Gastrocnemius medialis (tissue), 4 donors: Measurements from ENCODE around the gene PGGHG.

Experiments
- POLR2A ChIP-seq, 2 donors: fragments of 450-650 bp; IDR thresholded peaks; one replicate each; pipeline ENCODE4 v1.6.1; 2017; ENCODE audit warnings: antibody characterized with exemption in 2 of 2, mild to moderate bottlenecking in 2 of 2, moderate library complexity in 2 of 2
- TF ChIP-seq, protein P1 (sequence below), 5 experiments: fragments of 450-650 bp in 3 of 5; fragments of 200-600 bp in 2 of 5; sonication (generic) in 2 of 5; IDR thresholded peaks in 4 of 5; conservative IDR thresholded peaks in 1 of 5; 1 replicate in 4 of 5; 2 replicates in 1 of 5; pipeline ENCODE4 v1.5.1; 2016 to 2019; ENCODE audit warnings: antibody characterized with exemption in 5 of 5, mild to moderate bottlenecking in 3 of 5, moderate library complexity in 3 of 5

DNA sequence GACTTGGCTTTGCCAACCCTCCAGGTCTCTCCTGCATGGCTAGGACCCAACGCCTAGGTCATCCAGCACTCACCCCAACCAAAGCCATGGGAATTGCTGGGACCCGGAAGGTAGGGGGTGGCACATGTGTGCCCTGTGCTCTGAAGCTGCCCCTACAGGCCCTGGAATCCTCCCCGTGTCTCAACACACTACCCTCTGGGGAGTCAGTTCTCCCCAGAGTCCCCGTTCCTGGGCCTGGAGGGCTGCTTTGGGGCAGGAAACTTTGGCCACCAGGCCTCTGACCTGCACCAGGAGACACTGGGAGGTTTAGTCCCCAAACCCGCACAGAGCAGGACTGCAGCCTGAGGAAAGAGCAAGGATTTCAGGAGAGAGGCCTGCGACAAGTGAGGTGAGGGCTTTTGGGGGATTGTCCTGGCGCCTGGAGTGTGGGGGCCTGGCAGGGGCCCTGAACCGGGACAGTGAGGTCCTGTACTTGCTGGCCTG lies 24.4 kb downstream of the PGGHG start:
- no peak for TF ChIP-seq POLR2A (IDR thresholded peaks at IDR 0.05)
- TF ChIP-seq, protein P1, sequence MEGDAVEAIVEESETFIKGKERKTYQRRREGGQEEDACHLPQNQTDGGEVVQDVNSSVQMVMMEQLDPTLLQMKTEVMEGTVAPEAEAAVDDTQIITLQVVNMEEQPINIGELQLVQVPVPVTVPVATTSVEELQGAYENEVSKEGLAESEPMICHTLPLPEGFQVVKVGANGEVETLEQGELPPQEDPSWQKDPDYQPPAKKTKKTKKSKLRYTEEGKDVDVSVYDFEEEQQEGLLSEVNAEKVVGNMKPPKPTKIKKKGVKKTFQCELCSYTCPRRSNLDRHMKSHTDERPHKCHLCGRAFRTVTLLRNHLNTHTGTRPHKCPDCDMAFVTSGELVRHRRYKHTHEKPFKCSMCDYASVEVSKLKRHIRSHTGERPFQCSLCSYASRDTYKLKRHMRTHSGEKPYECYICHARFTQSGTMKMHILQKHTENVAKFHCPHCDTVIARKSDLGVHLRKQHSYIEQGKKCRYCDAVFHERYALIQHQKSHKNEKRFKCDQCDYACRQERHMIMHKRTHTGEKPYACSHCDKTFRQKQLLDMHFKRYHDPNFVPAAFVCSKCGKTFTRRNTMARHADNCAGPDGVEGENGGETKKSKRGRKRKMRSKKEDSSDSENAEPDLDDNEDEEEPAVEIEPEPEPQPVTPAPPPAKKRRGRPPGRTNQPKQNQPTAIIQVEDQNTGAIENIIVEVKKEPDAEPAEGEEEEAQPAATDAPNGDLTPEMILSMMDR (IDR thresholded peaks at IDR 0.05 in 4 of 5, conservative IDR thresholded peaks at IDR 0.05 in 1 of 5): no peak
